ENCODE measurements around the gene LENG8. TPM values are rescaled to one million over a fixed set of nuclear protein-coding genes. Genes with fewer than 3 reads are reported as not detected.

Gene LENG8
- total RNA-seq, 1 donor from 2014 or later: 193 TPM

DNA sequence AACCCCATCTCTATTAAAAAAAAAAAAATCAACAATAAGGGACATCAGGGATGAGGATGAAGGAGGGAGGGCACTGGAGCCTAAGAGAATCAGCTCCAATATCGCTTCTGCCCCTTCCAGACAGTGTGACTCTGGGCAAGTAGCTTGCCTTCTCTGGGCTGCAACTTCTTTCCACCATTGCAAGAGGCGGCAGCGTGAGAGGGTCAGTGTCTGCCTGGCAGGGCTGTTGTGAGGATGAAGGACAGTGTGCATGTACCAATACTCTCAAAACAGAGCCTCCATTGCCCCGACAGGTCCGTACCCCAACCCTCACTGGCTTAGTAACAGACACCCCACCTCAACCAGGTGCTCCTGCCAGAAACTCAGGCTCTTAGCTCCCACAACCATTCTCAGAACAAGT lies 15.3 kb upstream of the LENG8 start:
- Mint-ChIP-seq H3K9me3 (ENCODE audit: unreplicated experiment) (no peaks in the 10 kb centered on the region), H3K4me3 (ENCODE audit: unreplicated experiment) (no peak overlapping the region), H3K27me3 (ENCODE audit: low read depth, unreplicated experiment) (no peaks in the 10 kb centered on the region), H3K27ac (ENCODE audit: unreplicated experiment) (no peak overlapping the region), H3K36me3 (ENCODE audit: low read depth, unreplicated experiment) (peaks cover 6% of the 10 kb centered on the region), H3K4me1 (ENCODE audit: low read depth, unreplicated experiment) (peaks cover 8% of the 10 kb centered on the region)
- Histone ChIP-seq H3K36me3 (ENCODE audit: insufficient read depth, low read length) (no peaks in the 10 kb centered on the region), H3K4me2 (ENCODE audit: low read length) (no peak overlapping the region), H3K4me1 (ENCODE audit: insufficient read depth, low read length) (peaks cover 4% of the 10 kb centered on the region), H4K20me1 (ENCODE audit: insufficient read depth, low read length) (peaks cover 50% of the 10 kb centered on the region), H3K9ac (ENCODE audit: low read length) (no peak overlapping the region), H3K9me3 (ENCODE audit: insufficient read depth, low read depth, low read length) (no peaks in the 10 kb centered on the region), H3K27ac (ENCODE audit: low read depth, low read length) (no peak overlapping the region), H3K4me3 (ENCODE audit: insufficient read depth, low read depth, low read length) (no peak overlapping the region), H3K27me3 (ENCODE audit: insufficient read depth, low read length) (no peaks in the 10 kb centered on the region), H3K79me2 (ENCODE audit: insufficient read depth, low read length) (no peaks in the 10 kb centered on the region), H2AFZ (ENCODE audit: low read depth, low read length) (no peak overlapping the region)
- DNase-seq (ENCODE audit: low read depth) (no peak), FAIRE-seq (no peak)
- TF ChIP-seq, protein P1, sequence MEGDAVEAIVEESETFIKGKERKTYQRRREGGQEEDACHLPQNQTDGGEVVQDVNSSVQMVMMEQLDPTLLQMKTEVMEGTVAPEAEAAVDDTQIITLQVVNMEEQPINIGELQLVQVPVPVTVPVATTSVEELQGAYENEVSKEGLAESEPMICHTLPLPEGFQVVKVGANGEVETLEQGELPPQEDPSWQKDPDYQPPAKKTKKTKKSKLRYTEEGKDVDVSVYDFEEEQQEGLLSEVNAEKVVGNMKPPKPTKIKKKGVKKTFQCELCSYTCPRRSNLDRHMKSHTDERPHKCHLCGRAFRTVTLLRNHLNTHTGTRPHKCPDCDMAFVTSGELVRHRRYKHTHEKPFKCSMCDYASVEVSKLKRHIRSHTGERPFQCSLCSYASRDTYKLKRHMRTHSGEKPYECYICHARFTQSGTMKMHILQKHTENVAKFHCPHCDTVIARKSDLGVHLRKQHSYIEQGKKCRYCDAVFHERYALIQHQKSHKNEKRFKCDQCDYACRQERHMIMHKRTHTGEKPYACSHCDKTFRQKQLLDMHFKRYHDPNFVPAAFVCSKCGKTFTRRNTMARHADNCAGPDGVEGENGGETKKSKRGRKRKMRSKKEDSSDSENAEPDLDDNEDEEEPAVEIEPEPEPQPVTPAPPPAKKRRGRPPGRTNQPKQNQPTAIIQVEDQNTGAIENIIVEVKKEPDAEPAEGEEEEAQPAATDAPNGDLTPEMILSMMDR (IDR thresholded peaks at IDR 0.05; ENCODE audit: insufficient read depth, low read depth, low read length): no peak
- no peak for TF ChIP-seq EZH2 (IDR thresholded peaks at IDR 0.05; ENCODE audit: insufficient read depth, low read length)

DNA sequence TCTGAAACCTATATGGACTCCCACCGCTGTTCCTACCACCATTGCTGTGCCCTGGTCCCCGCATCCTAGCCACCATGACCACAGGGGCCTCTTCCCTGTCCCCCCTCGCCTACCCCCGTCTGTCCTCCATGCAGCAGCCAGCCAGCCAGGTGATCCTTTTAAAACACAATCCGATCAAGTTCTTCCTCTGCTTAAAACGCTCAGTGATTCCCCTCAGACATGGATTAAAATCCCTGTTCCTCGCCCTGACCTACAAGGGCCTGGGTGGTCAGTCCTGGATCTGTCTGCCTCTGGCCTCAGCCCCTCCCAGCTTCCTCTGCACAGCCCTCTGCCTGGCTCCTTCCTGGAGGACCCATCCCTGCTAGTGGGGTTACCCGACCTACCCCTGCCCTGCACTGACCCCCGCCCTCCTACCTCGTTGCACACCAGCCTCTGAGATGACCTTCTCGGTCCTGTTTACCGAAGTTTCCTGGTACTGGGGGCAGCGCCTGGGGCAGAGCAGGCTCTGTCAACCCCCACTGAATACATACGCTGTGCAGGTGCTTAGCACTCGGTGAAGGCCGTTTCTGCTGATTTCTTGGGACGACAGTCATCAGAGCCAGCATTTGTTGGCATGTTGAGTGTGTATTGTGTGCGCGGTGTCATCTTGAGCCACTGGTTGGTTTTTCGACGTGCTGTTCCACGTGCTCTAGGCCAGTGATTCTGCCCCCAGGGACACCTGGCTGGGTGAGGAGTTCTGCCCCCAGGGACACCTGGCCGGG lies 14.7 kb upstream of the LENG8 start:
- no peak overlapping the region for H3K27ac Mint-ChIP-seq (ENCODE audit: unreplicated experiment)

More for the DNA sequence above, 14.7 kb upstream of the LENG8 start:
- no peaks in the 10 kb centered on the region for H3K36me3 ChIP-seq (ENCODE audit: insufficient read depth, low read length)
- no peak overlapping the region for H3K27ac ChIP-seq (ENCODE audit: low read depth, low read length)
- Mint-ChIP-seq H3K4me1 (ENCODE audit: low read depth, unreplicated experiment) (peaks cover 8% of the 10 kb centered on the region), H3K4me3 (ENCODE audit: unreplicated experiment) (no peak overlapping the region), H3K36me3 (ENCODE audit: low read depth, unreplicated experiment) (peaks cover 6% of the 10 kb centered on the region), H3K27me3 (ENCODE audit: low read depth, unreplicated experiment) (no peaks in the 10 kb centered on the region), H3K9me3 (ENCODE audit: unreplicated experiment) (no peaks in the 10 kb centered on the region)
- H2AFZ ChIP-seq (ENCODE audit: low read depth, low read length): no peak overlapping the region
- H3K9ac ChIP-seq (ENCODE audit: low read length): no peak overlapping the region
- TF ChIP-seq, protein P1 (IDR thresholded peaks at IDR 0.05; ENCODE audit: insufficient read depth, low read depth, low read length): no peak
- no peak for TF ChIP-seq EZH2 (IDR thresholded peaks at IDR 0.05; ENCODE audit: insufficient read depth, low read length)
- DNase-seq (ENCODE audit: low read depth) (no peak), FAIRE-seq (no peak)
- H3K27me3 ChIP-seq (ENCODE audit: insufficient read depth, low read length): no peaks in the 10 kb centered on the region
- H3K9me3 ChIP-seq (ENCODE audit: insufficient read depth, low read depth, low read length): no peaks in the 10 kb centered on the region
- H3K79me2 ChIP-seq (ENCODE audit: insufficient read depth, low read length): peaks cover 3% of the 10 kb centered on the region
- peaks cover 4% of the 10 kb centered on the region for H3K4me1 ChIP-seq (ENCODE audit: insufficient read depth, low read length)
- no peak overlapping the region for H3K4me3 ChIP-seq (ENCODE audit: insufficient read depth, low read depth, low read length)
- H3K4me2 ChIP-seq (ENCODE audit: low read length): no peak overlapping the region
- peaks cover 56% of the 10 kb centered on the region for H4K20me1 ChIP-seq (ENCODE audit: insufficient read depth, low read length)

Measured in astrocyte (in vitro differentiated cells and primary cell).